ENCODE results near the gene TTC39B.

Gene TTC39B

GRCh38 chr9:15287309-15287708 lies 19.7 kb downstream of the TTC39B start:
- Mint-ChIP-seq H3K4me3 (no peak overlapping the region), H3K27ac (no peak overlapping the region), H3K4me1 (peaks cover 9% of the 10 kb centered on the region), H3K36me3 (no peaks in the 10 kb centered on the region), H3K27me3 (no peaks in the 10 kb centered on the region), H3K9me3 (no peaks in the 10 kb centered on the region)
- ATAC-seq = no peak

- H3K27ac Mint-ChIP-seq = peak overlapping the region; percentile 2
- ATAC-seq = no peak
These were observed 20.7 kb downstream of the TTC39B start for GRCh38 chr9:15286161-15286821.

DNA sequence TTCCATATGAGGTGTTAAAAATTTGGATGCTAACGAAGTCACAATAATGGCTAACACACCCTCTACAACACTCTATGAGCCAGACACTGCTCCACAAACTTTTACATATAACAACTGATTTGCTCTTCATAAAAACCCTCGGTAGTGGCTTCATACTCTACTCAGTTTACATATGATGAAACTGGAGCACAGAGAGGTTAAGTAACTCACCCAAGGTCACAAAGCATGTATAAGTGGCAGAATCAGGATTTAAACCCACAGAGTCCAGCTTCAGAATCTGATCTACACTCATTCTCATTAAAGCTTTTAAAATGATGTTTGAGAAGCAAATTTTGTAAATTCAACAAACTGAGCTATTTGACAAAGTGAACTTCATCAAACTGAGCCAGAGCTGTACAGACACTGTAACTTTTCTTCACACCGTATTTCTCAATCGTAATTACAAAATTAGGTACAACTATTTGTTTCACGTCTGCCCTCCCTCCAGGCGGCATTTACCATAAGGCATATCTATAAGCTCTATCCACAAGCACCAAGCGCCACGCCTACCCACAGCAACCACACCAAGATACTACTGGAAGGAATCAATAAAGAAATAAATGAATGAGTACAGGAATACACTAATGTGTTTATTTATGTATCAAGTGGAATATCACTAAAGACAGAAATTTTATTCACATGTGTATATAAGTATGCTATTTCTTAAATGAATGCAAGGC lies 24.3 kb downstream of the TTC39B start:
- no peak overlapping the region for H3K4me3 Mint-ChIP-seq
- H3K27me3 Mint-ChIP-seq = no peaks in the 10 kb centered on the region
- peaks cover 16% of the 10 kb centered on the region for H3K4me1 Mint-ChIP-seq
- no peaks in the 10 kb centered on the region for H3K36me3 Mint-ChIP-seq
- no peak overlapping the region for H3K27ac Mint-ChIP-seq
- no peaks in the 10 kb centered on the region for H3K9me3 Mint-ChIP-seq
- no peak for ATAC-seq

More at GRCh38 chr9:15286161-15286821, 20.7 kb downstream of the TTC39B start:
- Mint-ChIP-seq H3K27me3 (no peaks in the 10 kb centered on the region), H3K4me1 (peaks cover 9% of the 10 kb centered on the region), H3K4me3 (no peak overlapping the region), H3K36me3 (no peaks in the 10 kb centered on the region), H3K9me3 (no peaks in the 10 kb centered on the region)

GRCh38 chr9:15280647-15281046 lies 26.4 kb downstream of the TTC39B start:
- H3K27ac Mint-ChIP-seq = no peak overlapping the region
- no peaks in the 10 kb centered on the region for H3K36me3 Mint-ChIP-seq
- ATAC-seq = no peak
- no peaks in the 10 kb centered on the region for H3K27me3 Mint-ChIP-seq
- no peak overlapping the region for H3K4me3 Mint-ChIP-seq
- H3K9me3 Mint-ChIP-seq = no peaks in the 10 kb centered on the region
- H3K4me1 Mint-ChIP-seq = peaks cover 12% of the 10 kb centered on the region

DNA sequence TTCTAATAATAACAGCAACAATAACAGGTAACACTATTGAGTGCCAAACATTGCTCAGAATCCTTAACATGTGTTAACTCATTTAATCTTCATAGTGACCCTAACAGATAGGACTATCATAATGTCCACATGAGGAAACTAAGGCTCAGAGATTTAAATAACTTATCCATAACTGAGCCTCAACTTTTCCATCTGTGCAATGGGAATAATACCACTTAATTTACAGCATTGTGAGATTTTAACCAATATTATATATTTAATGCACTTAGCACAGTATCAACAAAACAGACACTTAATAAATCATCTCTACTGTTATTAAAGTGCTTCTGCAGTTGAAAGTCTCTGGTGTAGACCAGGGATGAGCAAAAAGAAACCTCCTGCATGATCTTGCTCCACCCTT lies 28.2 kb downstream of the TTC39B start:
- no peak for ATAC-seq
- Mint-ChIP-seq H3K4me3 (no peak overlapping the region), H3K27me3 (no peaks in the 10 kb centered on the region), H3K36me3 (no peaks in the 10 kb centered on the region), H3K9me3 (no peaks in the 10 kb centered on the region), H3K4me1 (peaks cover 12% of the 10 kb centered on the region), H3K27ac (peak overlapping the region; percentile 65)

GRCh38 chr9:15278091-15278687 lies 28.8 kb downstream of the TTC39B start:
- no peaks in the 10 kb centered on the region for H3K9me3 Mint-ChIP-seq
- H3K4me3 Mint-ChIP-seq = no peak overlapping the region
- peak overlapping the region; percentile 70 for H3K27ac Mint-ChIP-seq
- no peaks in the 10 kb centered on the region for H3K27me3 Mint-ChIP-seq
- peaks cover 12% of the 10 kb centered on the region for H3K4me1 Mint-ChIP-seq
- no peaks in the 10 kb centered on the region for H3K36me3 Mint-ChIP-seq
- ATAC-seq = no peak

- Mint-ChIP-seq H3K27ac (peak overlapping the region; percentile 70), H3K36me3 (no peaks in the 10 kb centered on the region), H3K9me3 (no peaks in the 10 kb centered on the region), H3K4me3 (no peak overlapping the region), H3K27me3 (no peaks in the 10 kb centered on the region), H3K4me1 (peaks cover 12% of the 10 kb centered on the region)
- ATAC-seq = peak; percentile 67
These were observed 29.5 kb downstream of the TTC39B start for GRCh38 chr9:15277400-15278090.

DNA sequence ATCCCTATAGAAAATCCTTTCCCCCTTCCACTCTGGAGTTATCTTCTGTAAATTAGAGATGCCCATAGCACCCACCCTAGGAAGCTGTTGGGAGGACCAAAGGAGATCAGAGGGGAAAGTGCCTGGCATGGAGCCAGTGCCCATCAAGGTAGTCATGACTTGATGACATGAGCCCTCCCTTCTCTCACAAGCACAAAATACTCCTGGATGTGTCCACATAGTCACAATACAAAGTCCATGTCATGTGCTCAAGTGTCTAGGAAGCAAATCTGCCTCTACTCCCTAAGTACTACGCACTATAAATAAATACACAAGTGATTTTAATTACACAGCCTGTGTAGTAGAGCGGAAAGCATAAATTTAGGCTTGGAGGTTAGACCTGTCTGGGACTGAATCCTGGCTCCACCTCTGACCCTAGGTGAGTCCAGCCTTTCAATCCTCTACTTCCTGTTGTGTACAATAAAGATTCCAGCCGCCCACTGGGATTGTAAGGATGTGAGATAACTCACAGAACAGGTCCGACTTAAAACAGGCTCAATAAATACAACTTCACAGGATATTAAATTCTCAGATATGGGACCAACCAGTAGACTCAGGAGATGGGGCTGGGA lies 30.6 kb downstream of the TTC39B start:
- Mint-ChIP-seq H3K4me3 (no peak overlapping the region), H3K9me3 (no peaks in the 10 kb centered on the region), H3K36me3 (no peaks in the 10 kb centered on the region), H3K4me1 (peaks cover 12% of the 10 kb centered on the region), H3K27me3 (no peaks in the 10 kb centered on the region), H3K27ac (no peak overlapping the region)
- no peak for ATAC-seq

- ATAC-seq = no peak
- Mint-ChIP-seq H3K4me1 (peaks cover 12% of the 10 kb centered on the region), H3K27ac (no peak overlapping the region), H3K4me3 (no peak overlapping the region), H3K36me3 (no peaks in the 10 kb centered on the region), H3K9me3 (no peaks in the 10 kb centered on the region), H3K27me3 (no peaks in the 10 kb centered on the region)
These were observed 32.6 kb downstream of the TTC39B start for GRCh38 chr9:15274425-15274824.

- Mint-ChIP-seq H3K27me3 (no peaks in the 10 kb centered on the region), H3K9me3 (no peaks in the 10 kb centered on the region), H3K27ac (no peak overlapping the region), H3K4me1 (peaks cover 11% of the 10 kb centered on the region), H3K4me3 (no peak overlapping the region), H3K36me3 (no peaks in the 10 kb centered on the region)
- ATAC-seq = no peak
These were observed 34.6 kb downstream of the TTC39B start for GRCh38 chr9:15272377-15272928.

DNA sequence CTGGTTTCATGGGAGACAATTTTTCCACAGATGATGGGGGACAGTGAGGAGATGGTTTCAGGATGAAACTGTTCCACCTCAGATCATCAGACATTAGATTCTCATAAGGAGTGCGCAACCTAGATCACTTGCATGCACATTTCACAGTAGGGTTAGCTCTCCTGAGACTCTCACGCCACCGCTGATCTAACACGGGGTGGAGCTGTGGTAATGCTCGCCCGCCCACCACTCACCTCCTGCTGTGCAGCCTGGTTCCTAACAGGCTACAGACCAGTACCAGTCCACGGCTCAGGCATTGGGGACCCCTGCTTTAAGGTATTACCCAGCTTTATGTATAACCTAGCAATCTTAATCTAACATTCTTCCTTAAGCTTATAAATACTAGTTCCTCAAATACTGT lies 35.6 kb downstream of the TTC39B start:
- peaks cover 9% of the 10 kb centered on the region for H3K4me1 Mint-ChIP-seq
- H3K27me3 Mint-ChIP-seq = no peaks in the 10 kb centered on the region
- peak; percentile 28 for ATAC-seq

GRCh38 chr9:15268782-15269181 lies 38.2 kb downstream of the TTC39B start:
- no peaks in the 10 kb centered on the region for H3K9me3 Mint-ChIP-seq
- H3K4me1 Mint-ChIP-seq = peaks cover 9% of the 10 kb centered on the region
- H3K27ac Mint-ChIP-seq = no peak overlapping the region
- ATAC-seq = no peak
- H3K27me3 Mint-ChIP-seq = no peaks in the 10 kb centered on the region
- no peak overlapping the region for H3K4me3 Mint-ChIP-seq
- no peaks in the 10 kb centered on the region for H3K36me3 Mint-ChIP-seq

More for the DNA sequence above, 35.6 kb downstream of the TTC39B start:
- Mint-ChIP-seq H3K4me3 (no peak overlapping the region), H3K36me3 (no peaks in the 10 kb centered on the region), H3K9me3 (no peaks in the 10 kb centered on the region), H3K27ac (no peak overlapping the region)

DNA sequence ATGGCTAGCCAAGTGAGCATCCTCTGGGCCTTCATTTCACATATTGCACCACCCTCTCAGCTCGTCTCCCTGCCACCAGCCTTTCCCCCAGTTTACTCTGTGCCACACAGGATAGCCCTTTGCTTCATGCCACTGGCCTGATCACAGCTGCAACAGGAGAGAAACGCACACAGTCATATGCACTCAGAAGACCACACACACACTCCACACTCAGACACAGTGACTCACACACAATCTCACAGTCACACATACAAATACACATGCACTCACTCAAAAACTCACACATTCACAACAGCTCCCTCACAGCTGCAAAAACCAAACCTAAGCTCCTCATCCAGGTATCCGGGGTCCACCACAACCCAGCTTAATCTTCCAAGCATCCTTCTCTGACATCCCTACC lies 38.7 kb downstream of the TTC39B start:
- Mint-ChIP-seq H3K36me3 (no peaks in the 10 kb centered on the region), H3K27ac (no peak overlapping the region), H3K9me3 (no peaks in the 10 kb centered on the region), H3K27me3 (no peaks in the 10 kb centered on the region), H3K4me3 (no peak overlapping the region), H3K4me1 (peaks cover 9% of the 10 kb centered on the region)
- ATAC-seq = no peak

DNA sequence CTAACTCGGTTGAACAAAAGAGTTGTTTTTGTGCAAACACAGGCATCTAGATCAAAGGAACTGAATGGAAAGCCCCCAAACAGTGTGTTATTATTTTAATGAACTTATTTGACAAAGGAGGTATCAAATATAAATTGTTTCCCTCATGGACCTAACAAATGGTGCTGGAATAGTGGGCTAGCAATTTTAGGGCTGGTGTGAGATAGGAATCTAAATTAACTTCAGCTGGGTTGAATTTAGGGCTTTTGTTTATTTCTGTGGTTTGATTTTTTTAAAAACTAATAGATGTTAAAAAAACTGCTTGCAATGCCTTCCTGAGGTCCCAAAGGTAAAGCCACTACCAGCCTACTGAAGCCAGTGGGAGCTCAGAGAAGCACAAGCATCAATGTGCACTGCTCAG lies 42.1 kb downstream of the TTC39B start:
- Mint-ChIP-seq H3K4me3 (no peak overlapping the region), H3K4me1 (peaks cover 9% of the 10 kb centered on the region), H3K36me3 (no peaks in the 10 kb centered on the region), H3K27ac (no peak overlapping the region), H3K9me3 (no peaks in the 10 kb centered on the region), H3K27me3 (no peaks in the 10 kb centered on the region)
- ATAC-seq = no peak

DNA sequence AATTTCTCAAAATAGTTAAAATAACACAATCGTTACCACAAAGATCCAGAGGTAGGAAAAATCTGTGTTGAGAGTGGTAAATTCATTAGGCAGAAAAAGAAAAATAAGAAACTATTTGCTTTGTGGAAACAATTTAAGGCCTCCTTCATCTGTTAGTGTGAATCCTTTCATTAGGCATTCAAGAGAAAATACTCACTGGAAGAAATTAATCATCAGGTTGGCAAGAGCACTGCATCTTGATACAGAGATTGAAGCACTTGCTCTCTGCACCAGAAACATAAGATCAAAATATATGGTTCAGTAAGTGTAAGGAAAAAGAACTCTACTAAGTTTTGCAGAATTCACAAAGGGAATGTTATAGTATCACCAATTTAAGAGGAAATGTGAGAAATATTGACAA lies 44.4 kb downstream of the TTC39B start:
- ATAC-seq = no peak
- Mint-ChIP-seq H3K4me1 (no peaks in the 10 kb centered on the region), H3K36me3 (peaks cover 7% of the 10 kb centered on the region), H3K9me3 (no peaks in the 10 kb centered on the region), H3K27me3 (no peaks in the 10 kb centered on the region), H3K27ac (no peak overlapping the region), H3K4me3 (no peak overlapping the region)
